Activated CD8-positive, alpha-beta memory T cell treated with anti-CD3 and anti-CD28 coated beads for 36 hours (primary cell): Measurements from ENCODE around the gene LIN52. TPM values are rescaled to one million over a fixed set of nuclear protein-coding genes. Genes with fewer than 3 reads are reported as not detected.

Experiments used
- CTCF ChIA-PET: fragments of 350-600 bp; sonication (Branson Sonifier 250); formaldehyde crosslinking; loops from one replicate; lab custom pipeline; 2021; ENCODE audit warnings: antibody characterized with exemption; lab: Charles Lee
- POLR2A ChIA-PET: fragments of 350-600 bp; sonication (Branson Sonifier 250); formaldehyde crosslinking; loops from one replicate; lab custom pipeline; 2021; ENCODE audit warnings: antibody characterized with exemption; lab: Charles Lee
- total RNA-seq, 2 experiments: library from RNA; stranded (reverse); gene quantifications; one replicate each; pipeline ENCODE4 v1.2.3, GENCODE V29; 2021

LIN52 gene
- total RNA-seq, 2 experiments from 2014 or later, result 16.6 to 17.7 TPM

DNA sequence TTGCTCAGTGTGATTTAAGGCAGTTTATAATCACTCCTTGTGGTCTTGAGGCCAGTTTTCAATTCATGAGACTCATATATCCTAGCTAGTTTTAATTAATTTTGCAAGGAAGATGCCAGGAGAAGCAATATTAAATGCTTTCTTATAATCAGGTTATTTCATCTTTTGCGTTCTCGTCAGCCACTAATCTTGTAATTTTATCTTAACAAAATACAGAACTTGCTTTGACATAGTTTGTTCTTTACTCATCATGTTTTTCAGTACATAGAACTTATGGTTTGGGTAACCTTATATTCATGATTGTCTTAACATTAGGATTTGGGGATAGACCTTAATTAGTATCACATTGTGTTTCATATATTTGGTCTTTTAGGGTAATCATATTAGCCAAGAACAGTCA is 76.0 kb downstream of the LIN52 start:
- POLR2A ChIA-PET, result no interaction called here
- CTCF ChIA-PET, result no interaction called here

DNA sequence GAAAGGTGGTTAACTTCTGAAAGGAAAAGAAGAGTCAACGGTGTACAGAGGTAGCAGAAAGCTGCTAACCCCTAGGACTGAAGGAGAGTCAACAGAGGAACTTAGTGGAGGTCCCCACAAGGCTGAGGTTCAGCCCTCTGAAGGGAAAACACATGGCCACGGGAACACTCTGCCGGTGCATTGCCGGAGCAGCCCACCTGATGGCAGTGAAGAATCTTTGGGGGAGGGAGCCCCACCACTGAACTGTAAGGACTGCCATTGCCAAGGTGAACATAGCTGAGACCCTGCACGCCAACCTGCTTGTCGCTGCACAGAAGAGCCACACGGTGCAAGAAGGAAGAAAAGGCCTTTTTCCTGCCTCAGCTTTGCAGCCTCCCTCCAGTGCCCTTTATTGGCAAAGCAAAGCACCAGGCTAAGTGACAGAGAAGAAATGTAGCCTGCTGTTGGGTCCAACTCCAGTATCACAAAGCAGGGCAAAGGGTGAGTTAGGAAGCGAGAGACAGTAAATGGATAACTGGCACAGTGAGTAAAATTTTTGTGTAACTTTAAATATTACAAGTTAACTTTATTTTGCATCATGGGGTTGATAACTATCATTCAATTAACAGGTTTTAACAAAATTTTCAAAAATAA is 76.9 kb downstream of the LIN52 start:
- ChIA-PET POLR2A (no interaction called here), CTCF (no interaction called here)

DNA sequence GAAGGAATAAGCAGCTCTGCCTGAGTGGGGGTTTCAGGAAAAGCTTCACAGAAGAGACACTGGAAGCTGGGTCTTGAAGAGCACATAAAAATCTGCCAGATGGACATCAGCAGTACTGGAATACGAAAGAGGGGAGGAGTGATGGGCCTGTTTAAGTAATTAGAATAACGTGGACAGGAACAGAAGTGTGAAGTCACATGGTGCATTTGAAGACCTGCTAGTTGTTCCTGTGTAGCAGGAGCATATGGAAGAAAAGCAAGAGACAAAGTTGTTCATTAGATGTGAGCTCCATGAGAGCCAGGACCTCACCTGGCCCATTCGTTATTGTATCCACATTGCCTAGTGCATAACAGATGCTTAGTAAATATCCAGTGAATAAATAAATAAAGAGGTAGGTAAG is 85.2 kb downstream of the LIN52 start:
- CTCF ChIA-PET, result no interaction called here

DNA sequence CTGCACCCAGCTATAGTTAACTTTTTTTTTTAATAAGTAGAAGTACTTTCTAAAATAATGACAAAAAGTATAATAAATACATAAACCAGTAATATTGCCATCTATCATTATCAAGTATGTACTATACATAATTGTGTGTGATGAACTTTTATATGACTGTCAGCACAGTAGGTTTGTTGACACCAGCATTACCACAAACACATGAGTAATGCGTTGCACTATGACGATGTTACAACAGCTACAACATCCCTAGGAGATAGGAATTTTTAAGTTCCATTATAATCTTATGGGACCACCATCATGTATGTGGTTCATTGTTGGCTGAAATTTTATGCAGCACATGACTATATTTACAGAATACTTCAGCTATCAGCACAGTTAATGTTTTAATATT is 91.6 kb downstream of the LIN52 start:
- CTCF ChIA-PET, result interaction anchor here (1.4 kb wide), 1 partner anchor 45 kb away, joined by 3 read pairs; no protein-coding TSS in a partner anchor

More for the DNA sequence above, 85.2 kb downstream of the LIN52 start:
- POLR2A ChIA-PET, result no interaction called here

DNA sequence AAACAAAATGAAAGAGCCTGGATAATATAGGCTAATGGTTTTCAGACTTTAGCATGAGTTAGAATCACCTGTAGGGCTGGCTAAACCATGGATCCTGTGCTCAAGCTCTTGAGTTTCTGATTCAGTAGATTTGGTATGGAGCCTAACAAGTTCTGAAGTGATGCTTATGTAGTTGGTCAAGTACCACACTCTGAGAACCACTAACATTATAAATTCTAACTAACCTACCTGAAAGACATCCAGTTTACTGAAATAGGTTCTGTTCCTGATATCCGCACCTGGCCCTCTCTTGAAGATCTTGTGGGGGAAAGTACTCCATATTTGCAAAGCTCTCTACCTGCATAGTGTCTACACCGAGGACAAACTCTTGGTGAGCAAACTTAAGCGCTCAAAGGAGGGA is 95.1 kb downstream of the LIN52 start:
- POLR2A ChIA-PET, result no interaction called here
- CTCF ChIA-PET, result interaction anchor here (0.7 kb wide), 1 partner anchor 104 kb away, joined by 3 read pairs; no protein-coding TSS in a partner anchor

More for the DNA sequence above, 91.6 kb downstream of the LIN52 start:
- POLR2A ChIA-PET, result no interaction called here

DNA sequence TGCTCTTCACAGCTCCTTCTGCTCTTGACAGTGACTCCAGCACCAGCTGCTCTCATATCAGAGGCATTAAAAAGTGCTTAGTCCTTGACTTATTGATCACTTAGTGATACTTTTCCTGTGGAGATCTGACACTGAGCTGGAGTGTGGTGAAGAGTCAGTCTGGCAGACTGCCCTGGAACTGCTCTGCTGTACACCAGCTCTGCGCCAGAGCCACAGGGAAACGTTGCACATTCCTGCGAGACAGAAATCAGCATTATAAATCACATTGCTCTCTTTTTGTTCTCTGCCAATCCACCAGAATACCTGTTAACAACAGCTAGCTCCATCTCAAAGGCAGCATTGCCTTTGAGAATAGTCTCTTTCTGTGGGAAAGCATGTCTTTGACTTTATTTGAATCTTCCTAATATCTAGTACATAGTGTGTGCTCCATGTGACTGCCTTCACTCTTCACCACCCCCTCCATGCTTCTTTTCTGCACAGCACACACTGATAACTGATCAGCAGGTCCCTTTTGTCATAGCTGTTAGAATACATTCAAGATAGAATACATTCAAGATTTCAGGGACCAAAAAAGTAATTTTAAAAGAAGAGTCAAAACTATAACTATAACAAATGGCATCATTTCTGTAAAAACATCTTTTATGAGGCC is 106.3 kb downstream of the LIN52 start:
- CTCF ChIA-PET, result no interaction called here
- POLR2A ChIA-PET, result no interaction called here

DNA sequence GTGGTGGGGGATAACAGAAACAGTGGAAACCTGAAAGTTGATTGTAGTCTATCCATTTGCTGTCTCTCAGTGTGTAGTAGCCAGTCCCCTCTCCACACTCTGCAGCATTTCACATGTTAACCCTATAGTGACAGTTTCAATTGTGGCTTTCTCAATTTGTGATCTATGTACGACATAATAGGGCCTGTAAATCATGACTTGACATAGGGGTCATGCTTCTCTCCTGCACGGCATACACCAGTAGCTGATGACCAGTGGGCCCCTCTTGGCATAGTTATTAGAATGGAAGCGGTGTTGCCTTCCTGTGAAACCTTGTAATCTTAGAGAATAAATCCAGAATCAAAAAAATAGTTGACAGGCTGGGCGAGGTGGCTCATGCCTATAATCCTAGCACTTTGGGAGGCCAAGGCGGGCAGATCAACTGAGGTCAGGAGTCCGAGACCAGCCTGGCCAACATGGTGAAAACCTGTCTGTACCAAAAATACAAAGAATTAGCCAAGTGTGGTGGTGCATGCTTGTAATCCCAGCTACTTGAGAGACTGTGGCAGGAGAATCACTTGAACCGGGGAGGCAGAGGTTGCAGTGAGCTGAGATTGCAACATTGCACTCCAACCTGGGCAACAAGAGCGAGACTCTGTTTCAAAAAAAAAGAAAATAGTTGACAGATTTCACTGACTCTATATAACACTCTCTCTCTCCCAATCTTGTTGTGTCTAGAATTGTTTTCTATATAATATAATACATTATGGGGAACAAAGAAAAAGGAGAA is 109.9 kb downstream of the LIN52 start:
- ChIA-PET POLR2A (no interaction called here), CTCF (no interaction called here)

DNA sequence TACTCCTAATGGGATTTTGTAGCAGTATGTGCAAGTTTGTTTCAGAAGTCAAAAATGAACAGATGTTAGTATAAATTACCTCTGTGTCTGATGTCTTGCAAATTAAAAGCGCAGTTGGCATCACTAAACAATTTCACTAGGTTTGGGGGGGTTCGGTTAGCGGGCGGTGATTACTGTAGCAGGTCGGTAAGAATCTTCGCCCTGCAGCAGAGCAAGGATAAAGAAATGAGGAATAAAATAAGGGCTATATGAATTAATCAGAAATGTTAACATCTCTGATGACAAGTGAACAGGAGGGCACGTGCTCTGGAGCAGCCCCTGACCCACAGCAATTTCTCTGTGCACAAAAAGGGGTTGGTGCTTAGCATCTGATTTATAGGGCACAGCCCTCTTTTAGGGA is 110.9 kb downstream of the LIN52 start:
- ChIA-PET POLR2A (no interaction called here), CTCF (no interaction called here)

DNA sequence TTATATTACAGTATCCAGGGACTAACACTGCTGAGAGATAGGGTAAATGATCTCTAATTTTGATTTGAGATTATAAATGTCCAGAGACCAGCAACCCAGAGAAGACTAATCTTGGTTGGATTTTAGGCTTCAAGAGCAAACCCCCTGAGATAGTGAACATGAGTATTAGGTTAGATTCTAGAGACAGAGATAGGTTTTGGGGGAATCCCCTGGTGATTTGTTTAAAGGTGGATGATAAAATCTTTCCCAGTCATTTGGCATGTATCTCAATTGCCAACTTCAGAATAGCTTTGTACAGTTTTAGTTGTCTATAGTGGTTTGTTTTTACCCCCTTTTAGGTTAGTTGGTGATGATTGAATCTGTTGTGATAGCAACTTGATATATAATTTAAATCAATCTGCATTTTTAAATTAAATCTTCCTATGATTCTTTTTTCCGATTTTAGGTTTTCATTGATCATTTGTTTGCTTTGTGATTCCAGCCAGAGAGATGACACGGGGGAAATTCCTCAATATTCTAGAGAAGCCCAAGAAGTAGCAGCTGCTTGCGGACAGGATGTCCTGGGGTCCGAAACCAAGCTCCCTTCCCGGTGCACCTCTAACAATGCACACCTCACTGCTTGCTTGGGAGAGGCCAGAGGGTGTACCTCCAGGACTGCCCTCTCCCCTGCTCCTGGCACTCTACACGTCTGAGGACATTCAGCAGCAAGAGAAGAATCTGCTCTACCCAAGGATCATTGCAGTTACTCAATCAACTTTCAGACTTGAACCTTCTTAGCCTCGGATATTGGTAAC is 113.9 kb downstream of the LIN52 start:
- ChIA-PET CTCF (no interaction called here), POLR2A (no interaction called here)

DNA sequence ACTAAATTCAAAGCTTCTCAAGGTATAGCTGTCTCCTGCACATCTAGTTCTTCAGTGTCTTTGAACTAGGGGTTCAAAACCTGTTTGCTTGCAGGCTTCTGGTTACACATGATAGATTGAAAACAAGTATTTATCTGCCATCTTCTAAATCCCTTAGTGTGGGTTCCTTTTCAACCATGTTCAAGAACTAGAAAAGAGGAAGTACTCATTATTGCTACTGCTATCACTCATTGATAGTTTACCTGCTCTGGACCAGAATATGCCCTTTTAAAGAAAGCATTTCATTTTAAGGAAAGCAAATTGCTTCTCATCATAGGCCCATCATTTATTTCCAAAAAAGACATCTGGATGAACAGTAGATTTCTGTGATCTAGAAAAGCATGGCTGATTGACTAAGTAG is 117.4 kb downstream of the LIN52 start:
- ChIA-PET CTCF (no interaction called here), POLR2A (no interaction called here)

DNA sequence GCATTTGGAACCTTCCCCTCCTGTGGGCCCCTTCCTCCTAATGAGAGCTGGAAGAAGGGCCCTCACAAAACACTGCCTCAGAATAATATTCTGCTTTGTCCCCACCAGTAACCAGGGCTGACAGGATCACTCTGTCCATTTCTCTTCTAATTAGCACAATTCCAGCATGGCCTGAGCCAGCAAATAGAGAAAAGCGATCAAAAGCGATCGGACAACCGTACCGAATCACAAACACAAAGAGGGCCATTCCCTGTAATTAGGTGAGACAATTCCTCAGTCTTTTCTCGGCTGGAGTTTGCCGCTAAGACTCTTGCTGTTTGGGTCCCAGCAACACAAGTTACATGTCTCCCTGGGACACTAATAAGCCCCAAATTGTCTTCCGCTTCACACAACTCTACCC is 118.9 kb downstream of the LIN52 start:
- CTCF ChIA-PET, result interaction anchor here (0.9 kb wide), 1 partner anchor 13 kb away, joined by 3 read pairs; no protein-coding TSS in a partner anchor
- POLR2A ChIA-PET, result no interaction called here

DNA sequence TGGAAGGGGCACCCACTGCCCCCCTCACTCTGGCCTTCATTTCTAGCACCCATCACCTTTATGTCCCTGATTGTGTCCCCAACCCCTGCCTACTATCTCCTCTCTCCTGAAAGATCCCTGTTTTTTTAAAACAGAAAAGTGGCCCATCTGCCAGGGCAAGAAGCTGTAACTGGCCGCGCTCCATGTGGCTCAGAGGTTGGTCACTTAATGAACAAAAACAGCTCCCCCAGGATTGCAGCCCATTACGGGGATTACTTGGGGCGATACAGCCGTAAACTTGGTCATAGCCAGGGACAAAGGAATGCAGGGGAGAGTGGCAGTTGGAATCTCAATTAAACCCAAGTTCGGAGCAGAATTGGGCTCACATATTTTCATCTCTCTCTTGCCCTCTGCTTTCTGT is 119.7 kb downstream of the LIN52 start:
- CTCF ChIA-PET, result no interaction called here
- POLR2A ChIA-PET, result no interaction called here

DNA sequence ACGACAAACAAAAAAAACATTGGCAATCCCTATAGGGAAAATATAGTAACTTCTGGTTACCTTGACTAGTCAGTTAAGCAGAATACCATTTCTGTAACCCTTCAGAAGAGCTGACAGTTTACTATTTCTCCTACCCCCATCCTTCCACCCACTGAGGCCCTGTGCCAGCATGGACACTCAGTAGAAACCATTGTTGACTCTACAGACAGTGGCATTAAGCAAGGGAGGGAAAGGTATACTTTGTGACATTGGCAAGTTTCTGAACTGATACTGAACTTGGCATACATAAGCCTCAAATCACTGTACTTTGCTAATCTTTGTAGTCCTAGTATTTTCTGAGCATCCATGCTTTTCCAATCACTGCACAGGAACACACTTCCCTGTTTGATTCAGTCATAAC is 121.1 kb downstream of the LIN52 start:
- POLR2A ChIA-PET, result no interaction called here

DNA sequence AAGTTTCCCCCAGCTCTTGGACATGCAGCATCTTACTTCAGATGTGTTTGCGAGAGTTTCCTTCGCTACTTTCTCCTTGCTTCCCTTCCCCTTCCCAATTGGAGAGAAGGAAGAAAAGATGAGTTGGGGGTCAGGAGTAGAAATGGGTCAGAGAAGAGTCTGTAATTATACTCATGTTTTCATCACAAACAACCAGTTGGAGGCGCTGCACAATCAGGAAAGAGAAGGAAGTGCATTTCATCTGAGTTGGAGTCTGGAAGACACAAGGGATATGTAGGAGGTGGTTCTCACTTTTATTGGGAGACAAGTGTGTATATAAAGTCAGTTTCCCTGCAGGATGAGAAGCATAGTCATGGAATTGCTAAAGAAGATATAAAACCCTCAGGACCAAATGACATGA is 123.2 kb downstream of the LIN52 start:
- CTCF ChIA-PET, result no interaction called here
- POLR2A ChIA-PET, result interaction anchor here (0.6 kb wide), 1 partner anchor 114 kb away, joined by 6 read pairs; no protein-coding TSS in a partner anchor

More for the DNA sequence above, 121.1 kb downstream of the LIN52 start:
- CTCF ChIA-PET, result no interaction called here

DNA sequence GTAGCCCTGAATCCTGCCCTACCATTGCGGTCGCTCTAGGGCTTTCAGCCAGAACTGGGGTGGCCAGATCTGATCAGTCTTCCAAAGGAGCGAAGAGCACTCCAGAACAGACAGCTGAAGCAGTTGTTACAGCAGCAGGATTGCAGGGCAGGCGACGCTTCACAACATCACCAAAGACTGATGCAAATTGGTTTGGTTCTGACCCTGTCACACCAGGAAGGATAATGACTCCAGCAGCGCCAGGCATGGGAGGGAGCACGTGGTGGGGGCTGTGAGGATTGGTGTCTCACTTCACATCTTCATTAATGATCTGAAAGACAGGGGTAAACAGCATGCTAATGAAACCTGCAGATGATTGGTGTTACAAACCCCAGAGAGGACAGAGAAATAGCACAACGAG is 123.9 kb downstream of the LIN52 start:
- POLR2A ChIA-PET, result no interaction called here
- CTCF ChIA-PET, result interaction anchor here (1.1 kb wide), 1 partner anchor 49 kb away, joined by 4 read pairs; no protein-coding TSS in a partner anchor

DNA sequence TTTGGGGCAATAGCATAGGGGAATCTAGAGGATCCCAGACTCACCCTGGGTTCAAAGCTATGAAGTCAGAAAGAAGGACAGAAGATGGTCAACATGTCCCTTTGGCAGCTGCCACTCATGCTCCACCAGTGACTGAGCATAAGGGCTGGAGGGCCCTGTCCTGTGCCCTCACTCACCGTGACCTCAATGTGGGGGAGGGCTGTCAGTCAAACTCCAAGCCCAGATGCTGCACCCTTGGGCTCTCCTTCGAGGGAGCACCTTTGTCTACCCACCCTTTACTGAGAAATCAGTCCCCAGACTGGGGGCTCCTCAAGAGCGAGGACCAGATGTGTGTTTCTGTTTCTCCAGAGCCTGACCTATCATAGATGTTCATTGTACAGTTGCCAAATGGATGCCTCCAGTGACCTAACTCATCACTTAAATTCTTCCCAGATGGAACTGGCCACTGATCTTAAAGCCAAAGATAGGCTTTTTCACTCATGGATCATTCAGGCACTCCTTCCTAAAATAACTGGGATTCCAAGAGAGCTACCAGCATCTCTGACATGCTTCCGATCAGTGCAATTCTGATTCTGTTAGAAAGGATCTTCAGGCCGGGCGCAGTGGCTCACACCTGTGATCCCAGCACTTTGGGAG is 127.3 kb downstream of the LIN52 start:
- CTCF ChIA-PET, result no interaction called here
- POLR2A ChIA-PET, result no interaction called here

DNA sequence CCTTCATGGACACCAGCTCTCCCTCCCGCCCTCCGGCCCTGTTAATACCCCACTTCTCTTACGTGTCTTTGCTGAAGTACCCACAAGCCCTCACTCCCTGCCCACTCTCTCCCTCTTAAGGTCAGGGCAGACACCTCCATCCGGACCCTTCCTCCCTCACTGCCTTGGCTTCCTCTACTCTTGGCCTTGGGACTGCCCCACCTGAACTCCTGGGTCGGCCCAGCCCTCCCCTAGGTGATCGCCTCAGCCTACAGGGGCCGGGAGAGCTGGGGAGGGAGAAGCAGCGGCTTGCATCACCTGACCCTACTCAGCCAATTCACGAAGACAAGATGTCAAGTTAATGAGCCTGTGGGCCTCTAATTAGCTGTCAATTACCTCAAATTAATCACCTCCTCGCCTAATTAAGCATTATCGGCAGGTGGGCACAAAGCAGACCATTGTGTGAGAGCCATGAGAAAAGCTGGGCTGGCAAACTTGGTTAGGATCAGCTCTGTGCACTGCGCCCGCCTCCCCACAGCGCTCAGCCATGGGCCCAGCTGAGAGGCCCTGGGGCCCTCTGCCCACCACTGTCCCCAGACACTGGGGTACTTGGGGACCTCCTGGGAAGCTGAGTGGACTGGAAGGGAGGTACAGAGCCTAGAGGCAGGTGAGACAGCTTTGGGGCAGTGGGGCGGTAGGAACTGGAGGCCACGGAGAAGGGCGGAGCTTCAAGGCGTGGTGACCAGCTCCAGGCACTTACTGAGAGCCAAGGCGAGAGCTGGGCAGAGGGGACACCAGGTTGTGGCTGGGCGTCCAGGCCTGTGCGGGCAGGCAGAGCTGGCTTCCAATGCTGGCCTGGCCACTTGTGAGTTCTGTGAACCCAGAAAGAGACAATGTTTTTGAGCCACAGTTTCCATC is 129.4 kb downstream of the LIN52 start:
- CTCF ChIA-PET, result no interaction called here
- POLR2A ChIA-PET, result no interaction called here

DNA sequence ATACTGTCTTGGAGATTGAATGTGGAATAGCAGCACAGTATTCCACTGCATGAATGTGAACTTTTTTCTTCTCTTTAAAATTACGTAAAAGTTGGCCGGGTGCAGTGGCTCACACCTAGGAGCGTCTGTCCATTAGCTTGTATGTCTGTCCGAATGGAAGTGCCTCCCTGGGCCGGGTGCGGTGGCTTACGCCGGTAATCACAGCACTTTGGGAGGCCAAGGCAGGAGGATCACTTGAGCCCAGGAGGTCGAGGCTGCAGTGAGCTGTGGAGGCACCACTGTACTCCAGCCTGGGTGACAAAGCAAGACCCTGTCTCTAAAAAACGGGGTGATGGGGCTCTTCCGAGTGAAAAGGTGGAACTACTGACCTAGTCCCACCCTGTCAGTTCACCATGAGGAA is 131.9 kb downstream of the LIN52 start:
- POLR2A ChIA-PET, result no interaction called here
- CTCF ChIA-PET, result interaction anchor here (0.8 to 1.2 kb wide), 3 partner anchors 13 to 107 kb away, joined by 3 to 4 read pairs (median 3); no protein-coding TSS in a partner anchor
